Ishikawa (cell line): ENCODE measurements around the gene LAPTM5.

Experiments
- CEBPB ChIP-seq: IDR thresholded peaks from 2 replicates; pipeline ENCODE4 v1.6.1; 2012
- CREB1 ChIP-seq: IDR thresholded peaks from 2 replicates; pipeline ENCODE4 v1.6.1; 2012; ENCODE audit warnings: low read depth
- EGR1 ChIP-seq: IDR thresholded peaks from 2 replicates; pipeline ENCODE4 v1.6.1; 2012
- EP300 ChIP-seq: IDR thresholded peaks from 2 replicates; pipeline ENCODE4 v1.6.1; 2012; ENCODE audit warnings: borderline replicate concordance
- FOXM1 ChIP-seq: IDR thresholded peaks from 2 replicates; pipeline ENCODE4 v1.6.1; 2012; ENCODE audit warnings: low read depth, borderline replicate concordance
- NFIC ChIP-seq: IDR thresholded peaks from 2 replicates; pipeline ENCODE4 v1.6.1; 2012
- RAD21 ChIP-seq: IDR thresholded peaks from 2 replicates; pipeline ENCODE4 v1.6.1; 2012; ENCODE audit warnings: low read depth
- TAF1 ChIP-seq: IDR thresholded peaks from 2 replicates; pipeline ENCODE4 v1.6.1; 2012; ENCODE audit warnings: low read depth, mild to moderate bottlenecking
- TCF12 ChIP-seq: IDR thresholded peaks from 2 replicates; pipeline ENCODE4 v1.6.1; 2012; ENCODE audit warnings: low read depth
- TEAD4 ChIP-seq: IDR thresholded peaks from 2 replicates; pipeline ENCODE4 v1.6.1; 2012
- YY1 ChIP-seq: IDR thresholded peaks from 2 replicates; pipeline ENCODE4 v1.6.1; 2012; ENCODE audit warnings: low read depth
- ZBTB7A ChIP-seq: IDR thresholded peaks from 2 replicates; pipeline ENCODE4 v1.6.1; 2012; ENCODE audit warnings: low read depth
- TF ChIP-seq, protein P1 (sequence below): IDR thresholded peaks from 2 replicates; pipeline ENCODE4 v1.6.1; 2012
- TF ChIP-seq, protein P2 (sequence below): IDR thresholded peaks from 2 replicates; pipeline ENCODE4 v1.6.1; 2012
- TF ChIP-seq, protein P3 (sequence below): IDR thresholded peaks from 2 replicates; pipeline ENCODE4 v1.6.1; 2012; ENCODE audit warnings: low read depth, mild to moderate bottlenecking

LAPTM5 gene

DNA sequence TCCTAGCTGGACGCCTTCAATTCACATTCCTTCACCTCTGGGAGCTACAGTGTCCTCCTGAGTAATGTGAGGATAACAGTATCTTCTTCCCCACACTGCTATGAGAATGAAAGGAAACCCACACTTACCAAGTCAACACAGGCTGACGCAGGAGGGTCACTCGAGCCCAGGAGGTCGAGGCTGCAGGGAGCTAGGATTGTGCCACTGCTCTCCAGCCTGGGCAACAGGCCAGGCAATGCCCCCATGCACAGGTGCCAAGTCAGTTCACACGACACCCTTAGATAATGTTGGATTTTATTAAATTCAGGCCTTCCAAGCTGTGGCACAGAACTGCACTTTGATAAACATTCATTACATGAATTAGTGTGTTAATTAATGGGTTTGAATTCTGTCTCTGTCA lies 66.1 kb downstream of the LAPTM5 start:
- TF ChIP-seq CREB1 (no peak), TEAD4 (no peak), CEBPB (no peak), EGR1 (no peak), YY1 (no peak), TAF1 (no peak), RAD21 (no peak), FOXM1 (no peak), EP300 (no peak), ZBTB7A (no peak), NFIC (no peak), TCF12 (no peak)
- TF ChIP-seq, protein P1, sequence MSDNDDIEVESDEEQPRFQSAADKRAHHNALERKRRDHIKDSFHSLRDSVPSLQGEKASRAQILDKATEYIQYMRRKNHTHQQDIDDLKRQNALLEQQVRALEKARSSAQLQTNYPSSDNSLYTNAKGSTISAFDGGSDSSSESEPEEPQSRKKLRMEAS: no peak
- TF ChIP-seq, protein P2, sequence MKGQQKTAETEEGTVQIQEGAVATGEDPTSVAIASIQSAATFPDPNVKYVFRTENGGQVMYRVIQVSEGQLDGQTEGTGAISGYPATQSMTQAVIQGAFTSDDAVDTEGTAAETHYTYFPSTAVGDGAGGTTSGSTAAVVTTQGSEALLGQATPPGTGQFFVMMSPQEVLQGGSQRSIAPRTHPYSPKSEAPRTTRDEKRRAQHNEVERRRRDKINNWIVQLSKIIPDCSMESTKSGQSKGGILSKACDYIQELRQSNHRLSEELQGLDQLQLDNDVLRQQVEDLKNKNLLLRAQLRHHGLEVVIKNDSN: no peak
- TF ChIP-seq, protein P3, sequence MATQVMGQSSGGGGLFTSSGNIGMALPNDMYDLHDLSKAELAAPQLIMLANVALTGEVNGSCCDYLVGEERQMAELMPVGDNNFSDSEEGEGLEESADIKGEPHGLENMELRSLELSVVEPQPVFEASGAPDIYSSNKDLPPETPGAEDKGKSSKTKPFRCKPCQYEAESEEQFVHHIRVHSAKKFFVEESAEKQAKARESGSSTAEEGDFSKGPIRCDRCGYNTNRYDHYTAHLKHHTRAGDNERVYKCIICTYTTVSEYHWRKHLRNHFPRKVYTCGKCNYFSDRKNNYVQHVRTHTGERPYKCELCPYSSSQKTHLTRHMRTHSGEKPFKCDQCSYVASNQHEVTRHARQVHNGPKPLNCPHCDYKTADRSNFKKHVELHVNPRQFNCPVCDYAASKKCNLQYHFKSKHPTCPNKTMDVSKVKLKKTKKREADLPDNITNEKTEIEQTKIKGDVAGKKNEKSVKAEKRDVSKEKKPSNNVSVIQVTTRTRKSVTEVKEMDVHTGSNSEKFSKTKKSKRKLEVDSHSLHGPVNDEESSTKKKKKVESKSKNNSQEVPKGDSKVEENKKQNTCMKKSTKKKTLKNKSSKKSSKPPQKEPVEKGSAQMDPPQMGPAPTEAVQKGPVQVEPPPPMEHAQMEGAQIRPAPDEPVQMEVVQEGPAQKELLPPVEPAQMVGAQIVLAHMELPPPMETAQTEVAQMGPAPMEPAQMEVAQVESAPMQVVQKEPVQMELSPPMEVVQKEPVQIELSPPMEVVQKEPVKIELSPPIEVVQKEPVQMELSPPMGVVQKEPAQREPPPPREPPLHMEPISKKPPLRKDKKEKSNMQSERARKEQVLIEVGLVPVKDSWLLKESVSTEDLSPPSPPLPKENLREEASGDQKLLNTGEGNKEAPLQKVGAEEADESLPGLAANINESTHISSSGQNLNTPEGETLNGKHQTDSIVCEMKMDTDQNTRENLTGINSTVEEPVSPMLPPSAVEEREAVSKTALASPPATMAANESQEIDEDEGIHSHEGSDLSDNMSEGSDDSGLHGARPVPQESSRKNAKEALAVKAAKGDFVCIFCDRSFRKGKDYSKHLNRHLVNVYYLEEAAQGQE: no peak

DNA sequence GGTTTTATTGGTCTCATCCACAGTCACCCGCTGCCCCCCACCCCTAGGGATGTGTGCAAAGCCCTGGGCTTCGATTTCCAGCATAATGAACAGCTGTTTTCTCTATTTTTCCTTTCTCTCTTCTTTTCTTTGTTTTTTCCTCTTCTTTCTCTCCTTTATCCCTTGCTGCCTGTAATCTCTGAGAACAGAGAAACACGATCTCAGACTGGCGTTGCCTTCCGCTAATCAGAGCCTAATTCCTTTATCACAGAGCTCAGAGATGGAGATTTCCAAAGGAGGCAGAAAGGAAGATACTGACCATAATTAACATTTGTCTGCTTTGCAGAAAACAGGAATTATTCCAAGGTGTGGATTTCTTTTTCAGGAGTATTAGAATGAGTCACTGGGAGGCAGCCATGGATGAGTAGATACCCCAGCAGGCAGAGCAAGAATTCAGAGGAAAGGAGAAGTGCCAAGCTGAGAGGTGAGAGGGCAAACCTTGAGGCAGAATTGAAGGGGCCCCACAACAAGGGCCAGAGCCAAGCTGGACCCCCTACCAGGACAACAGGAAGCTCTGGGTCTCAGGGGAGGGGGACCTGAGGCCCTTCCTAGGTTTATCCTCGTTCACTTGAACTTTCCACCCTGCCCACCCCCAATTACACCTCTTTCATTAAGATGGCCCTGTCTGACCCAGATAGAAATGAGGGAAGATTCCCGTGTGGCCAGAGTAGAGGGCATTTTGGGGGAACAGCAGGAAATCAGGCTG lies 67.5 kb downstream of the LAPTM5 start:
- TF ChIP-seq, protein P2: no peak
- TF ChIP-seq RAD21: no peak
- TF ChIP-seq, protein P3: no peak
- TF ChIP-seq CEBPB: no peak
- TF ChIP-seq, protein P1: no peak
- no peak for TF ChIP-seq TCF12
- TF ChIP-seq EGR1: no peak
- TF ChIP-seq CREB1: no peak
- TF ChIP-seq FOXM1: no peak
- TF ChIP-seq YY1: no peak
- no peak for TF ChIP-seq EP300
- no peak for TF ChIP-seq ZBTB7A
- no peak for TF ChIP-seq NFIC
- TF ChIP-seq TEAD4: no peak
- TF ChIP-seq TAF1: no peak

DNA sequence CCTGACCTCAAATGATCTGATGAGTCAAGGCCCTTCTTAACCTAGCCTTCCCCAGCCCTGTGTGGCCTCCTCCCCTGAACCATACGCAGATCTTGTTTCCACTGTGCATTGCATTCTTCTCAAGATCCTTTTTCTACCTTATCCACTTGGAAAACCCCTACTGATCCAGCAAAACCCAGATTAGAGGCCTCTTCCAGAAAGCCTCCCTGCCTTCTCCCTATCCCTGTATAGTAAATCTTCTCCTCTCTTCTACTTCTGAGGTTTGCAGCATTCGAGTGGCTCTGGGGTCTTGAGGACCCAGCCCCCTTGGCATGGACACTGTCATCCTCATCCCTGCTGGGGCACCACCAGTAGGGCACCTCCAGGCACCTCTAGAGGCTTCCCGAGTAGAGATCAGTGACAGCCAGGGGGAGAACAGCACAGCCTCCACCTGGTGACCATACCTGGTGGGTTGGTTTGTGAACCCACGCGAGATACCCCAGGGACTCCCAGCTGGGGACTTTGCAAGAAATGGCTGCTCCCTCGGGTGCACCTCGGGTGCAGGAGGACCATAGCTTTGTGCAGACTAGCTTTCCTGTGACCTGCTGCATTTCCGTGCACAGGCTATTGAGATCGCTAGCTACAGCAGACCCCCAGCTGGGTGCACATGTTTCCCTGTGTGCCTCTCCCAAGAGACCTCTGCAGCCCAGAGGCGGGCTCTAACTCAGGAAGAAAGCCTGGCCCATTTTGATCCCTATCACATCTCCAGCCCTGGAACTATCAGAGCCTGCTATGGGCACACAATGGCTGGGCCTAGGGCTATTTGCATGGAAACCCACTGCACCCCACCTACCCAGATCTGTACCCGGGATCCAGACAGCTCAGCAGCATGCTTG lies 68.4 kb downstream of the LAPTM5 start:
- no peak for TF ChIP-seq EGR1
- no peak for TF ChIP-seq YY1
- TF ChIP-seq, protein P2: no peak
- no peak for TF ChIP-seq ZBTB7A
- TF ChIP-seq CEBPB: no peak
- TF ChIP-seq RAD21: no peak
- no peak for TF ChIP-seq FOXM1
- TF ChIP-seq TEAD4: no peak
- TF ChIP-seq, protein P1: no peak
- no peak for TF ChIP-seq CREB1
- no peak for TF ChIP-seq EP300
- TF ChIP-seq, protein P3: no peak
